BE2C (cell line): ENCODE measurements around the gene ATP6AP2.

Source experiments
- DNase-seq: peaks from one replicate; pipeline ENCODE4 v3.0.0-alpha.2; 2020
- H3K27me3 ChIP-seq: fragments of 250-450 bp; sonication (Bioruptor Pico); 2 replicates; pipeline ENCODE4 v1.5.1; 2020; ENCODE audit warnings: mild to moderate bottlenecking
- H3K36me3 ChIP-seq: fragments of 250-450 bp; sonication (Bioruptor Pico); 2 replicates; pipeline ENCODE4 v1.5.1; 2020; ENCODE audit warnings: mild to moderate bottlenecking
- H3K4me1 ChIP-seq: fragments of 250-450 bp; sonication (Bioruptor Pico); 2 replicates; pipeline ENCODE4 v1.5.1; 2020
- H3K4me3 ChIP-seq: 2 replicates; pipeline ENCODE4 v1.5.1; 2011; ENCODE audit warnings: low read depth, low read length
- H3K9me3 ChIP-seq: fragments of 250-450 bp; sonication (Bioruptor Pico); 2 replicates; pipeline ENCODE4 v1.5.1; 2020
- CTCF ChIP-seq: IDR thresholded peaks from 2 replicates; pipeline ENCODE4 v1.5.1; 2012; ENCODE audit warnings: mild to moderate bottlenecking, low read depth, low read length

Gene ATP6AP2

DNA sequence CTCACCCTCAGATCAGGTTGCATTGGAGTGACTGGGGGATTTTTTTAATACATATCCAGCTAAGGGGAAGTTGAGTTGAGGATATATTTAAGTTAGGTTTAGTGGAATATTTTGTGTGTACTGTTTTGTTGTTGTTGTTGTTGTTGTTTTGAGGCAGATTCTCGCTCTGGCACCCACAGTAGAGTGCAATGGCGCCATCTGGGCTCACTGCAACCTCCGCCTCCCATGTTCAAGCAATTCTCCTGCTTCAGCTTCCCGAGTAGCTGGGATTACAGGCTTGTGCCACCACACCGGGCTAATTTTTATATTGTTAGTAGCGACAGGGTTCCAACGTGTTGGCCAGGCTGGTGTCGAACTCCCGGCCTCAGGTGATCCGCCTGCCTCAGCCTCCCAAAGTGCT, 38.6 kb upstream of the ATP6AP2 start:
- Histone ChIP-seq H3K4me3 (no peak overlapping the region), H3K27me3 (no peaks in the 10 kb centered on the region), H3K4me1 (peaks cover 33% of the 10 kb centered on the region), H3K9me3 (no peaks in the 10 kb centered on the region), H3K36me3 (no peaks in the 10 kb centered on the region)
- no peak for DNase-seq
- TF ChIP-seq CTCF, result peak; percentile 27; the same call in 1 of the 2 replicates

- H3K4me1 ChIP-seq, result peaks cover 33% of the 10 kb centered on the region
- H3K36me3 ChIP-seq, result no peaks in the 10 kb centered on the region
- TF ChIP-seq CTCF, result no peak
- H3K27me3 ChIP-seq, result no peaks in the 10 kb centered on the region
- DNase-seq, result peak; percentile 59
- H3K4me3 ChIP-seq, result no peak overlapping the region
- H3K9me3 ChIP-seq, result no peaks in the 10 kb centered on the region
These were observed 37.8 kb upstream of the ATP6AP2 start for GRCh38 chrX:40542972-40543371.

GRCh38 chrX:40543661-40544328, 37.0 kb upstream of the ATP6AP2 start:
- H3K4me3 ChIP-seq, result 0 out of 2 replicates have a peak overlapping the region, but pooled peaks have one; percentile 13
- no peaks in the 10 kb centered on the region for H3K9me3 ChIP-seq
- TF ChIP-seq CTCF, result peak; percentile 75
- peaks cover 32% of the 10 kb centered on the region for H3K4me1 ChIP-seq
- DNase-seq, result peak; percentile 38
- no peaks in the 10 kb centered on the region for H3K27me3 ChIP-seq
- H3K36me3 ChIP-seq, result no peaks in the 10 kb centered on the region

- 0 out of 2 replicates have a peak overlapping the region, but pooled peaks have one; percentile 1 for H3K4me3 ChIP-seq
- DNase-seq, result peak; percentile 59
- TF ChIP-seq CTCF, result no peak
- H3K36me3 ChIP-seq, result no peaks in the 10 kb centered on the region
- no peaks in the 10 kb centered on the region for H3K27me3 ChIP-seq
- peaks cover 30% of the 10 kb centered on the region for H3K4me1 ChIP-seq
- no peaks in the 10 kb centered on the region for H3K9me3 ChIP-seq
These were observed 36.2 kb upstream of the ATP6AP2 start for GRCh38 chrX:40544343-40545266.

DNA sequence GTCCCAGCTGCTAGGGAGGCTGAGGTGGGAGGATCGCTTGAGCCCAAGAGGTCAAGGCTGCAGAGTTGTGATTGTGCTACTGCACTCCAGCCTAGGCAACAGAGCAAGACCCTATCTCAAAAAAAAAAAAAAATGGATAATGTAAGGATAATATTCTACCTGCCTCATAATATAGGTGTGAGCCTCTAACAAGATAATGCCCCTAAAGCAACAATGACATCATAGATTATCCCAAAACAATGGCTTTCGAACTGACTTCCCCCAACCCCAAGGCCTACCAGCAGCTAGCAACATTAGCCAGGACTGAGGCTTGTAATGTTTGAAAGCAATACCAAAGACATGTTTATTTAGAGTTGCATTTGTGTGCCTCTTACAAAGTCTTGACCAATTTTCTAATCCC, 33.9 kb upstream of the ATP6AP2 start:
- H3K9me3 ChIP-seq, result no peaks in the 10 kb centered on the region
- no peak for TF ChIP-seq CTCF
- no peaks in the 10 kb centered on the region for H3K27me3 ChIP-seq
- no peak overlapping the region for H3K4me3 ChIP-seq
- H3K36me3 ChIP-seq, result no peaks in the 10 kb centered on the region
- H3K4me1 ChIP-seq, result peaks cover 21% of the 10 kb centered on the region
- no peak for DNase-seq
